HL-60/S4 treated with phorbol 12-myristate 13-acetate at 8.2 ng/mL for 4 days and 3 days (cell line): ENCODE measurements around the gene ZYG11A.
"Not testable (repeated sequence)": the region's sequence is repeated elsewhere in the genome, so short reads cannot be mapped to it uniquely, and the experiment has no call there.

Experiments
- in situ Hi-C: fragments of 300-500 bp; cut with MboI; formaldehyde crosslinking; loops from 2 replicates; pipeline ENCODE4 v1.15.0; 2022; ENCODE audit warnings: low sequenced_read_pairs

Gene ZYG11A

GRCh38 chr1:52842643-52843310 lies at the start of gene ZYG11A:
Gene ZYG11A (plus strand): TSS chr1:52842760. CDS start chr1:52842884, 124 bp downstream.
- in situ Hi-C loops: no loop called here

GRCh38 chr1:52793717-52794116 lies 48.8 kb upstream of the ZYG11A start:
- in situ Hi-C loops: not testable (repeated sequence)

- in situ Hi-C loops: no loop called here
These were observed 47.1 kb upstream of the ZYG11A start for GRCh38 chr1:52795464-52795863.

- in situ Hi-C loops: no loop called here
These were observed 44.2 kb upstream of the ZYG11A start for GRCh38 chr1:52798331-52798730.

- in situ Hi-C loops: no loop called here
These were observed 41.5 kb upstream of the ZYG11A start for GRCh38 chr1:52801011-52801410.

- in situ Hi-C loops: not testable (repeated sequence)
These were observed 38.5 kb upstream of the ZYG11A start for GRCh38 chr1:52804083-52804482.

GRCh38 chr1:52814465-52814864 lies 28.1 kb upstream of the ZYG11A start:
- in situ Hi-C loops: no loop called here

GRCh38 chr1:52820830-52821229 lies 21.7 kb upstream of the ZYG11A start:
- in situ Hi-C loops: not testable (repeated sequence)

- in situ Hi-C loops: no loop called here
These were observed 16.7 kb upstream of the ZYG11A start for GRCh38 chr1:52825868-52826267.

- in situ Hi-C loops: no loop called here
These were observed 7.8 kb upstream of the ZYG11A start for GRCh38 chr1:52834798-52835197.

GRCh38 chr1:52836035-52836434 lies 6.5 kb upstream of the ZYG11A start:
- in situ Hi-C loops: no loop called here

- in situ Hi-C loops: not testable (repeated sequence)
These were observed 3.4 kb upstream of the ZYG11A start for GRCh38 chr1:52839175-52839574.

GRCh38 chr1:52845119-52845518 lies 2.6 kb downstream of the ZYG11A start:
- in situ Hi-C loops: not testable (repeated sequence)

GRCh38 chr1:52848423-52848822 lies 5.9 kb downstream of the ZYG11A start:
- in situ Hi-C loops: no loop called here

GRCh38 chr1:52850951-52851350 lies 8.4 kb downstream of the ZYG11A start:
- in situ Hi-C loops: no loop called here

GRCh38 chr1:52852854-52853253 lies 10.3 kb downstream of the ZYG11A start:
- in situ Hi-C loops: no loop called here

- in situ Hi-C loops: no loop called here
These were observed 13.0 kb downstream of the ZYG11A start for GRCh38 chr1:52855584-52855983.

GRCh38 chr1:52856026-52856425 lies 13.5 kb downstream of the ZYG11A start:
- in situ Hi-C loops: no loop called here

GRCh38 chr1:52857443-52857842 lies 14.9 kb downstream of the ZYG11A start:
- in situ Hi-C loops: no loop called here

- in situ Hi-C loops: no loop called here
These were observed 20.3 kb downstream of the ZYG11A start for GRCh38 chr1:52862666-52863458.

- in situ Hi-C loops: no loop called here
These were observed 24.7 kb downstream of the ZYG11A start for GRCh38 chr1:52867087-52867863.

GRCh38 chr1:52869727-52870126 lies 27.2 kb downstream of the ZYG11A start:
- in situ Hi-C loops: not testable (repeated sequence)
